ENCODE results near the gene GPBP1L1. TPM values are rescaled to one million over a fixed set of nuclear protein-coding genes. Genes with fewer than 3 reads are reported as not detected.
A peak's percentile ranks its signal among the peaks of the same experiment; 100 is the strongest.
"Not testable (repeated sequence)": the region's sequence is repeated elsewhere in the genome, so short reads cannot be mapped to it uniquely, and the experiment has no call there.

The GPBP1L1 gene
- total and polyA plus RNA-seq, 7 donors = 77.5 to 142 (median 109) TPM

DNA sequence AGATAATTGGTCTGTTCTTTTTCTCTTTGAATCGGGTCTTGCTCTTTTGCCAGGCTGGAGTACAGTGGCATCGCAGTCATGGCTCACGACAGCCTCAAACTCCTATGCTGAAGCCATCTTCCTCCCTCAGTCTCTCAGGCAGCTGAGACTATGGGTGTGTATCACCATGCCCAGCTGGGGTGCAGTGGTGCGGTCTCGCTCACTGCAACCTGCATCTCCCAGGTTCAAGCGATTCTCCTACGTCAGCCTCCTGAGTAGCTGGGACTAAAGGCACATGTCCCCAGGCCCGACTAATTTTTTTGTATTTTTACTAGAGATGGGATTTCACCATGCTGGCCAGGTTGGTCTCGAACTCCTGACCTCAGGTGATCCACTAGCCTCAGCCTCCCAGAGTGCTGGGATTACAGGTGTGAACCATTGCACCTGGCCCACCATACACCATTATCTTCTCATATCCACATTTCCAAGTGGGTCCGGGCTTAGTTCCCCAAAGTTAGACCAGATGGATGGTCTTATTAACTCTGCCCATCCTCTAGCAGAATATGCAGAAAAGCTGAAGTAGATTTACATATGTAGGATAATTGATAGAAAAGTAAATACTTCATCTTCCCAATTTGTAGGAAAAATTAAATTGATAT is 75.6 kb downstream of the GPBP1L1 start:
- Histone ChIP-seq H3K9me3 (no peaks in the 10 kb centered on the region), H3K27ac (no peak overlapping the region), H3K4me1 (no peaks in the 10 kb centered on the region), H3K4me3 (no peak overlapping the region), H3K27me3 (no peaks in the 10 kb centered on the region), H3K36me3 (peaks cover 5 to 66% (median 13%) of the 10 kb centered on the region in 4 donors)
- 93 to 95% methylated on average over 10 of the region's 10 CpGs for WGBS, 2 donors
- TF ChIP-seq POLR2A (IDR thresholded peaks at IDR 0.05) (no peak), POLR2AphosphoS5 (IDR thresholded peaks at IDR 0.05) (no peak), EP300 (IDR thresholded peaks at IDR 0.05) (no peak)
- TF ChIP-seq, protein P1, sequence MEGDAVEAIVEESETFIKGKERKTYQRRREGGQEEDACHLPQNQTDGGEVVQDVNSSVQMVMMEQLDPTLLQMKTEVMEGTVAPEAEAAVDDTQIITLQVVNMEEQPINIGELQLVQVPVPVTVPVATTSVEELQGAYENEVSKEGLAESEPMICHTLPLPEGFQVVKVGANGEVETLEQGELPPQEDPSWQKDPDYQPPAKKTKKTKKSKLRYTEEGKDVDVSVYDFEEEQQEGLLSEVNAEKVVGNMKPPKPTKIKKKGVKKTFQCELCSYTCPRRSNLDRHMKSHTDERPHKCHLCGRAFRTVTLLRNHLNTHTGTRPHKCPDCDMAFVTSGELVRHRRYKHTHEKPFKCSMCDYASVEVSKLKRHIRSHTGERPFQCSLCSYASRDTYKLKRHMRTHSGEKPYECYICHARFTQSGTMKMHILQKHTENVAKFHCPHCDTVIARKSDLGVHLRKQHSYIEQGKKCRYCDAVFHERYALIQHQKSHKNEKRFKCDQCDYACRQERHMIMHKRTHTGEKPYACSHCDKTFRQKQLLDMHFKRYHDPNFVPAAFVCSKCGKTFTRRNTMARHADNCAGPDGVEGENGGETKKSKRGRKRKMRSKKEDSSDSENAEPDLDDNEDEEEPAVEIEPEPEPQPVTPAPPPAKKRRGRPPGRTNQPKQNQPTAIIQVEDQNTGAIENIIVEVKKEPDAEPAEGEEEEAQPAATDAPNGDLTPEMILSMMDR (IDR thresholded peaks at IDR 0.05) = no peak
- no peak for DNase-seq
- intact Hi-C loops (cut with DNase I) = no loop called here

GRCh38 chr1:45608175-45609156 is 77.9 kb downstream of the GPBP1L1 start:
- H3K27me3 ChIP-seq = no peaks in the 10 kb centered on the region
- DNase-seq = no peak
- H3K9me3 ChIP-seq = no peaks in the 10 kb centered on the region
- 79 to 87% methylated on average over 5 of the region's 5 CpGs for WGBS, 2 donors
- intact Hi-C loops (cut with DNase I) = loop anchor here (10.0 kb wide), 1 partner anchor 56 kb away; no protein-coding TSS in a partner anchor
- H3K27ac ChIP-seq = peak overlapping the region in 1 of 4 donors; percentile 34
- no peak overlapping the region for H3K4me3 ChIP-seq
- TF ChIP-seq POLR2A (IDR thresholded peaks at IDR 0.05) (no peak), POLR2AphosphoS5 (IDR thresholded peaks at IDR 0.05) (no peak)
- TF ChIP-seq, protein P1 (IDR thresholded peaks at IDR 0.05) = no peak
- peaks cover 0 to 53% (median 0%) of the 10 kb centered on the region in 4 donors for H3K36me3 ChIP-seq
- no peaks in the 10 kb centered on the region for H3K4me1 ChIP-seq

DNA sequence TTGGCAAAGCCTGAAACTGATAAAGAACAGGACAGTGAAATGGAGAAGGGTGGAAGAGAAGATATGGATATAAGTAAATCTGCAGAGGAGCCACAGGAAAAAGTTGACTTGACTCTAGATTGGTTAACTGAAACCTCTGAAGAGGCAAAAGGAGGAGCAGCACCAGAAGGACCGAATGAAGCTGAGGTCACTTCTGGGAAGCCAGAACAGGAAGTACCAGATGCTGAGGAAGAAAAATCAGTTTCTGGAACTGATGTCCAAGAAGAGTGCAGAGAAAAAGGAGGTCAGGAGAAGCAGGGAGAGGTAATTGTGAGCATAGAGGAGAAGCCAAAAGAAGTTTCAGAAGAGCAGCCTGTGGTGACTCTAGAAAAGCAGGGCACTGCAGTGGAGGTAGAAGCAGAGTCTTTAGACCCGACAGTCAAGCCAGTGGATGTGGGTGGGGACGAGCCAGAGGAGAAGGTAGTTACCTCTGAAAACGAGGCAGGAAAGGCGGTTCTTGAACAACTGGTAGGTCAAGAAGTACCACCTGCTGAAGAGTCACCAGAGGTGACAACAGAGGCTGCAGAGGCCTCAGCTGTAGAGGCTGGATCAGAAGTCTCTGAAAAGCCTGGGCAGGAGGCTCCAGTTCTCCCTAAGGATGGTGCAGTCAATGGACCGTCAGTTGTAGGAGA is 78.8 kb downstream of the GPBP1L1 start:
- Histone ChIP-seq H3K4me3 (no peak overlapping the region), H3K9me3 (no peaks in the 10 kb centered on the region), H3K36me3 (peaks cover 0 to 51% (median 0%) of the 10 kb centered on the region in 4 donors), H3K27ac (no peak overlapping the region), H3K4me1 (no peaks in the 10 kb centered on the region), H3K27me3 (no peaks in the 10 kb centered on the region)
- TF ChIP-seq EP300 (IDR thresholded peaks at IDR 0.05) (peak in 1 of 4 donors; percentile 6), POLR2A (IDR thresholded peaks at IDR 0.05) (no peak), POLR2AphosphoS5 (IDR thresholded peaks at IDR 0.05) (no peak)
- TF ChIP-seq, protein P1 (IDR thresholded peaks at IDR 0.05) = no peak
- no peak for DNase-seq
- 67 to 74% methylated on average over 6 of the region's 6 CpGs for WGBS, 2 donors
- intact Hi-C loops (cut with DNase I) = loop anchor here (10.0 kb wide), 1 partner anchor 57 kb away; no protein-coding TSS in a partner anchor

- H3K36me3 ChIP-seq = peaks cover 0 to 26% (median 0%) of the 10 kb centered on the region in 4 donors
- no peak for DNase-seq
- H3K4me3 ChIP-seq = no peak overlapping the region
- 98 to 99% methylated on average over 2 of the region's 2 CpGs for WGBS, 2 donors
- TF ChIP-seq POLR2AphosphoS5 (IDR thresholded peaks at IDR 0.05) (no peak), POLR2A (IDR thresholded peaks at IDR 0.05) (no peak), EP300 (IDR thresholded peaks at IDR 0.05) (no peak)
- TF ChIP-seq, protein P1 (IDR thresholded peaks at IDR 0.05) = no peak
- no peaks in the 10 kb centered on the region for H3K4me1 ChIP-seq
- intact Hi-C loops (cut with DNase I) = loop anchor here (10.0 kb wide), 1 partner anchor 61 kb away; no protein-coding TSS in a partner anchor
- H3K9me3 ChIP-seq = no peaks in the 10 kb centered on the region
- no peak overlapping the region for H3K27ac ChIP-seq
- no peaks in the 10 kb centered on the region for H3K27me3 ChIP-seq
Measured at GRCh38 chr1:45604239-45604638, 82.1 kb downstream of the GPBP1L1 start.

GRCh38 chr1:45596765-45597164 is 89.6 kb downstream of the GPBP1L1 start:
- H3K4me1 ChIP-seq; DNase-seq; H3K27me3 ChIP-seq; H3K9me3 ChIP-seq; H3K27ac ChIP-seq; H3K4me3 ChIP-seq; intact Hi-C loops (cut with DNase I): not testable (repeated sequence)
- H3K36me3 ChIP-seq = peaks cover 0 to 35% (median 9%) of the 10 kb centered on the region in 4 donors
- WGBS, 2 donors = 97% methylated on average over 8 of the region's 8 CpGs
